Tongue (tissue), 2 donors: ENCODE data around the gene RPL7A. TPM values are rescaled to one million over a fixed set of nuclear protein-coding genes. Genes with fewer than 3 reads are reported as not detected.
"Not testable (repeated sequence)": the region's sequence is repeated elsewhere in the genome, so short reads cannot be mapped to it uniquely, and the experiment has no call there.

Experiments
- DNase-seq: peaks from one replicate; pipeline ENCODE4 v3.0.0-alpha.2; 2015
- total RNA-seq: library from RNA; depleted of rRNA; stranded (reverse); fragments of >200 nt; gene quantifications from one replicate; pipeline ENCODE4 v1.2.3, GENCODE V29; 2014

The RPL7A gene
- total RNA-seq, 1 donor from 2014 or later = 1,430 TPM

DNA sequence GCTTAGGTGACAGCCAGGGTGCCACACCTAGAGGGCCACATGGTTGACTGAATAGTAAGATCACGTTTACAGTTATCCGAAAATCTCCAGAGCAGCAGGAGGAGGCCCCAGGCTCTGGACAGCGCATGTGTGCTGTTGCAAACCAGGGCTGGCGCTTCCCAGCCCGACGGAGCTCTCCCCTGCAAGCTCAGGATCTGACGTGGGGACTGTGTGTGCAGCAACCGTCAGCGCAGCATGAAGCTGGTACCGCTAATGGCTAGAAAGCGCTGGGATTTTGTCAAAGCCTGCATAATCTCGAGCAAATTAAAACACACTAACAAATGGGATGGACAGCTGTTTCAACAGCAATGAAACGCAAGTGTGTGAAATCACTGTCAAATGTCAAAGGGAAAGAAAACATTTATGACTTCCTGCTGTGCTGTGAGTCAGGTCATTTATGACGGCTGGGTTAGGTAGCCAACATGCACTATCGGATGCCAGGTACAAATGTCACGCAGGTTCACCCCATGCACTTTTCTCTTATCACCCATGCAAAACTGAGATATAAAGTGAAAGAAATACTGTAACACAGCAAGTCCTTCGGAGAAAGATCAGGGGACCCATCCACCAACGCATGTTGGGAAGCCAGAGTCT, 20.3 kb downstream of the RPL7A start:
- DNase-seq = no peak

DNA sequence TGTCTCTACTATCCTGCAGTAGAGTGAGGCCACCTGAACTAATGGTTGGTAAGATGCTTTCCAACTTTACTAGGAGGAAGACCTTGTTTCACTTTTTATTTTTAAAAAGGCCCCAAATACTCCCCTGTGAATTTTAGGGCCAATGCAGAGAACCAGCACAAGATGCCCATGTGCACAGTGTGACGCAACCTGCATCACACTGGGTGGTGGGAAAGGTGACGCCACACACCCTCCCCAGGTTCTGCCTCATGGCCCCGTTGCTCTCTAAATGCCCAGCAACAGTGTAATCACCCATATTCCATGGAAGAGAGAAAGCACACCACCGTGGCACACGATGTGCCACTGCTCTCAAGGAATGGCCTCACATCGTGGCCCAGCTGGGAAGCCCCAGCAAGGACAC, 21.4 kb downstream of the RPL7A start:
- DNase-seq = no peak

DNA sequence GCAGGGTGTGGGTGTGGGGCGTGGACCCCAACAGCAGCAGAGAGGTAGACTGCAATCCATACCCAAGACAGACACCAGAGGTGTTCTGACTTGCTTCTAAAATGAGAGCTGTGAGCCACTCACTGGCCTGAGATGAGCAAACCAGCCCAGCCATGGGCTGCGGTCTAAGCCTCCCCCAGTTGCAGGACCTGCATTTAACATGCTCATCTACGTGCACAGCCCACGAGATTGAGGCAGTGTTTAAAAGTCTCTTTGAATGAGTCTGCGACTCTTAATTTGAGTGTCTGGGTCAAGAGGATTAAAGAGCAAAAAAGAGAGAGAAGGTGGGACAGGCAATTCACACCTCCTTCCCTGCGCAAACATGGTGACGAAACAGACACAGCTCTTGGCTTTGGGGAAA, 21.9 kb downstream of the RPL7A start:
- DNase-seq = no peak

DNA sequence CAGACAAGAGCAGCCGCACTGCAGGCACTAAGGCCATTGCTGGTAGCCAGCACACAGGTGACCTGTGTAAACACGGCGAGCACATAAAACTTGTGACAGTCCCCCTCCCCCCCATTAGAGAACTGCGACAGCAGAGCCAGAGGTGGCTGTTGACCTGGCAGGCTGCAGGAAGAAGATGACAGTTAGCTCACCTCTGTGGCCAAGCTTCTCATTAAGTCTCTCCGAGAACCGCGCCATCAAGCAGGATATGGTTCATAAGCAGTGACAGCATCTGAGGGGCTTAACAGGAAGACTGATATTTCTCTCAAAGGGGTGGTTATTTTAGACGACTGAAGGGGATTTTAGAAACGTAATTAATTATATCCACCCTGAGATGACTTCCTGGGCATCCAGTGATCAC, 22.7 kb downstream of the RPL7A start:
- DNase-seq = no peak

DNA sequence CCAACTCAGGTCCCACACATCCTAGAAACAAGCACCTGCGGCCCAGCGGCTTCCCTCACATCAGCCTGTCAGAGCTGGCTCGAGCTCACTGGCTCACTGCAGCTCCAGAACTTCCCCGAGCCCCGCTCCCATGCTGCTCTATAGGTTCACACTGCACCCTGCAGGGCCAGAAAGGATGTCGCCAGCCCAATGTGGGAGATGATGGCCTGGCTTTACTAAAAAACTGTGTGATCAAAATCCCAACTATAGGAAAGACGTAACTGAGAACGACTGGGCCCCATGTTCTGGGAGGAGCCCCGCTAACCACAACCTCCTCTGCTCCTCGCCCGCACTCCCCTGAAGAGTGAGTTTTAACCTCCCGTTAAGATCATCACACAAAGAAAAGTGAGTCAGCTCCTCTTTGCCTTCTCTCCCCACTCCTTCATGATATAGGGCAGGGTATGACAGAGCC, 23.3 kb downstream of the RPL7A start:
- DNase-seq = no peak

DNA sequence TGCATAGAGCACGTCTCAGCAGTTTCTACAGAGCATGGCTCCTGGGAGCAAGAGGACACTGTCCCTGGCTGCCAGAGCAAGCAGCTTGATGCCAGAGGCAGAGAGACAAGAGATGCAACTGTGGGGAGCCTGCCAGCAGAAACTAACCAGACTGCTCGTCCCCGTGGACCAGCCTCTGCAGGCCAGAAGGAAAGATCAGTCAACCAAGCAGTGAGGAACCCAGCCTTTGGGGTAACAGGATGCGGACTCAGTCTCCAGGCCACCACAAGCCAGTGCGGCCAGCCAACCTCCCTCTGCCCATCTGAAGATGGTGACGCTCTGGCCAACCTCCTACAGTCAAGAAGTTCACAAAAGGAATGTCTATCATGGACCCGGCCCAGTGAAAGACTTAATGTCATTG, 24.1 kb downstream of the RPL7A start:
- no peak for DNase-seq

DNA sequence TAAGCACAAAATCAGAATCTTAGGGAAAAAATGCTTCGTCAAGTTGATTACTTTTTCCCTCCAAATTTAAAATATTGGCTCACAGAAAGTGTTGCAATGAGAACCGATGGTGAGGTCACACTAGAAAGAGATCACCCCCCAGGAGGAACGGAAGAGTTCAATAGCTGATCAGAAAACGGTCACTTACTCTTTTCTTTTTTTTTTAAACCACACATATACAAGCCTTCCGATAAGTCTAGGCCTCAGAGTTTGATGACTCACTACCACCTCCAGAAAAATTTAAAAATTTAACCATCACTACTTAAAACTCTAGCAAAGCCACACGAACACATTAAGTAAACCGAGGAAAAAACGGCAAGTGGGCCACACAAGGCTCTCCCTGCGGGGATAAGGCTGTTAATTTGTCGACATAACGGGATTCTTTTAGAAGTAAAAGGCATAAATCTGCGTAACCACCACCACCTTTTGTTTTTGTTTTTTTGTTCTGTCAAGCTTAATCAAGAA, 26.6 kb downstream of the RPL7A start:
- DNase-seq = no peak

DNA sequence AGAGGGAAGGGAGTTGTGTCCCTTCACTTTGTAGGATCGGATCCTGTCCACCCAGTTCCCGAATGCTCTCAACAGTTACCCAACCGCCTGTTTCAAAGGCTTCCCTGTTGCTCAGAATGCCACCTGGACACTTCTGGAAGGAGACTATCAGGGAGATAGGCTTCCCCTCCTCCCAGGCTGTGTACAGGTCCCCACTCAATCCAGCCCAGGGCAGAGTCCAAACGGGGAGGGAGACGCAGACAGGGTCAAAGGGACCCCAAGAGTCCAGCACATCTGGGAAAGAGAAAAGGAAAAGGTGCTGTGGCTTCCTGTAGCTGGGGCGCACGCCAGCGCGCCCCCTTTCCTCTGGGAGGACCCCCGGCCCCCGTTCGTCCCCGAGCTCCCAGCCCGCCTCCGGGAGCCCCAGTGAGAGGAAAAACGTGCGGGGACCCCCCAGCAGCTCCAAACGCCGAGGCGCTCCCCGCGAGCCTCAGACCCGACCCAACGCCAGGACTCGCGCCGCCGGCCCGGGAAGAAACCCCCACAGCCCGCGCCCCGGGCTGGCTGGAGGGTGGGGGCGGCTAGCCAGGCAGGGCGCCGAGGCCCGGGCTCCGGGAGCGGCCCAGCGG, 27.2 kb downstream of the RPL7A start:
- DNase-seq = peak; percentile 33

DNA sequence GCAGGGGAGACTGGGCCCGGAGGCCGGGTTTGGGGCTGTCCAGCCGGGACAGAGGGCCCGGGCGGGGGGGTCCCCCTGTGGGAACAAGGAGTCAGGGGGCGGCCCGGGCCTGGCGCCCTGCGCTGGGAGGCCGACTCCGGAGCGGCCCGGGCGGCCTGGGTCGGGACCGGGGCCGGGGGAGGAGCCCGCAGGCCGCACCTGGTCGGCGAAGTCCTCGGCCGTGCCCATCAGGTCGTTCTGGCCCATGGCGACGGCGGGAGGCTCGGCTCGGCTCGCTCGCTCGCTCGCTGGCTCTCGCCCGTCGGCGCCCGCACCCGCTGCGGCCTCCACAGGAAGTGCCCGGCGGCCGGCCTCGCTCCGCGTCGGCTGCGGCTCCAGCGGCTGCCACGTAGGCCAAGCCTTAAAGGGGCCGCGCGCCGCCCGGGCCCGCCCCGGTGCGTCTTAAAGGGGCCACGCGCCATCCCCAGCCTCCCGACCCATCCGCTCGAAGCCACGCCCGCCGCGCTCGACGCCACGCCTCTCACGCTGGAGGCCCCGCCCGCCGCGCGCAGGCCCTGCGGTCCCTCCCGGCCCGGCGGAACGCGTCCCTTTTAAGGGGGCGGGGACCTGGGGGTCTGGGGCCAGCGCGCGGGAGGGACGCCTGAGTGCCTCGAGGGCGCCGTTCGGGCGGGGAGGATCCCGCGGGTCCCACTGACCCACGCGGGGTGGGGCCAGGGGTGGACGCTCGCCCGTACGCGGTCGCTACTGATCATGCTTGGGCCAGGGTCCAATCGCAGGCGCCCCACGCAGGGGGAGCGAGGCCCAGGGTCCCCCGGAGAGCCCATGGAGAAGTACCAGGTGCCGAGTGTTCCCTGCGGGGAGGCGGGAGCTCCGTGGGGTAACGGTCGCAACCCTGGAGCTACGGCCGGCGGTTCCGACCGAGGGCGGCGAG, 28.0 kb downstream of the RPL7A start, which contains the start of the genes STKLD1 and SURF4:
Gene STKLD1, plus strand, starts transcription at position 643 of the 931 bp plus-strand sequence. Its CDS starts 108 bp downstream, at position 751.
Gene SURF4, minus strand, starts transcription at position 337 of the 931 bp plus-strand sequence. Its CDS starts 91 bp downstream, at position 246.
- peak; percentile 99 for DNase-seq

DNA sequence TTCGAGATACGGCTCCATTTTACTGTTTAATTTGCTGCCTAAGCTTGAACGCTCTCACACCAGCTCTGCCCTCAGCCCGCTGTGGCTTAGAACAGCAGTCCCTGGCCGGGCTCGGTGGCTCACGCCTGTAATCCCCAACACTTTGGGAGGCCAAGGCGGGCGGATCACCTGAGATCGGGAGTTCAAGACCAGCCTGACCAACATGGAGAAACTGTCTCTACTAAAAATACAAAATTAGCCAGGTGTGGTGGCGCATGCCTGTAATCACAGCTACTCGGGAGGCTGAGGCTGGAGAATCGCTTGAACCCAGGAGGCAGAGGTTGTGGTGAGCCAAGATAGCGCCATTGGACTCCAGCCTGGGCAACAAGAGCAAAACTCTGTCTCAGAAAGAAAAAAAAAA, 29.3 kb downstream of the RPL7A start:
- not testable (repeated sequence) for DNase-seq

DNA sequence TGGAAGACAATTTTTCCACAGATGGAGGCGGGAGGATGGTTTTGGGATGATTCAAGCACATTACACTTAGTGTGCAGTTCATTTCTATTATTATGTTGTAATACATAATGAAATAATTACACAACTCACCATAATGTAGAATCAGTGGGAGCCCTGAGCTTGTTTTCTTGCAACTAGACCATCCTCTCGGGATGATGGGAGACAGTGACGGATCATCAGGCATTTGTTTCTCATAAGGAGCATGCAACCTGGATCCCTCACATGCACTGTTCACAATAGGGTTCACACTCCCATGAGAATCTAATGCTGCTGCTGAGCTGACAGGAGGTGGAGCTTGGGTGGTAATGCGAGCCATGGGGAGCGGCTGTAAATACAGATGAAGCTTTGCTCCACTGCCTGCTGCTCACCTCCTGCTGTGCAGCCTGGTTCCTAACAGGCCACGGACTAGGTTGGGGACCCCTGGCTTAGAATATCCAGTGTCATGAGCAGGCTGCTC, 29.8 kb downstream of the RPL7A start:
- DNase-seq = no peak

DNA sequence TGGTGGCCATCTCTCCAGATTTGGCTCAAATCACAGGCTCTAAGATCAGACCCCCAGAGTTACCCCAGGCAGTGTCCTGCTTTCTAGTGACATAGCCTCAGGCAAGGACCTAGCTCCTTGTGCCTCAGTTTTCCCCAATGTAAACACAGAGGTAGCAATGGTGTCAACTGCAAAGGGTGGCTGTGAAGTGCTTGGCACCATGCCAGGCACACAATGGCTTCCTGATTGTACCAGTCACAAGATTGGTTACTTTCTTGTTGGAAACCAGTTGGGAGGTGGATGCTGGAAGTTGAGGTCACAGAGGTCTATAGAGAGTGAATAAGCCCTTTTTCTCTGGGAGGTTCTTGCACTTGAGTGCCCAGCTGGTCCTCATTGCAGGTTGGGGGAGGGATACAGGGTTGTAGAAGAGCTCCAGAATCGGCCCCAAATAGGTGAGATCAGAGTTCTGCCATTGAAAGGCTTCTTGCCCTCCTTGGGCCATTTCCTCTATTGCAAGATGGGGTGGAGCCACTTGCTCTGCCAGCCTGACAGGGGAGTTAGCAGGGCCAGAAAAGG, 30.5 kb downstream of the RPL7A start:
- DNase-seq = no peak

DNA sequence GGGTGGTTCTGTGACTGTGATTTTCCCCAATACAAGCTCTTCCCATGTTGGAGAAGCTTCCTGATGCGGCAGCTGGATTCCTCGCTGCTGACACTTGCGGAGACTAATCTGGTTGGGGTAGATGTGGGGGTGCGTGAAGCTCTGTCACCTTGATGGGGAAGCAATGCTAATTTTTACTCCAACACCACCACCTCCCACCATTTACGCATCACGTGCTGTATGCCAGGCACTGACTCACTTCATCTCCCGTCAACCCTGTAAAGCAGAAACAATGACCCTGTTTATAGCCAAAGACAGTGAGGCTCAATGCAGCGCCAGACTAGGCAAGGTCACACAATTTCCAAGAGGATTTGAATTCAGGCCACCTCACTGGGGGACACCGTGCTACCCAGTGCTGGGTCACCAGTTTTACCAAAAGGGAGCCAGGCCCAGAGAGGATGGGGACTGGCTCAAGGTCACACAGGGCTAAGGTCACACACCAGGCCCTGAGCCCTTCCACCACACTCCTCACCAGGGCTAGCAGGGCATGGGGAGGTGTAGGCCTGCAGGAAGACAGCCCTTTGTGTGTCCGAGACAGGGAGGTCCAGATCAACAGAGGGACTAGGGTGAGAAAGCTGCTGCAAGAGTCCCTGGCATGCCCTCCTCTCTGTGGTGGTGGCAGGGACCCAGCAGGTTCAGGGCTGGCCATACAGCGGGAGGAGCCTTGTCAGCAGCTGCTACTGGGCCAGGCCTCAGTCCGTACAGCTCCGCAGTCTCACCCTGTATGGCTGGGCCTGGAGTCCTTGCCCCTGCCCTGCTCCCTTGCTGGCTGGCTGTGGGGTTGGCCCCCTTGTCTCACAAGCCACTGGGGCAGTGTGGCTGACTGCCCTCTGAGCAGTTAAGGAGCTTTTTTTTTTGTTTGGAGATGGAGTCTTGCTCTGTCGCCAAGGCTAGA, 31.4 kb downstream of the RPL7A start:
- DNase-seq = no peak

DNA sequence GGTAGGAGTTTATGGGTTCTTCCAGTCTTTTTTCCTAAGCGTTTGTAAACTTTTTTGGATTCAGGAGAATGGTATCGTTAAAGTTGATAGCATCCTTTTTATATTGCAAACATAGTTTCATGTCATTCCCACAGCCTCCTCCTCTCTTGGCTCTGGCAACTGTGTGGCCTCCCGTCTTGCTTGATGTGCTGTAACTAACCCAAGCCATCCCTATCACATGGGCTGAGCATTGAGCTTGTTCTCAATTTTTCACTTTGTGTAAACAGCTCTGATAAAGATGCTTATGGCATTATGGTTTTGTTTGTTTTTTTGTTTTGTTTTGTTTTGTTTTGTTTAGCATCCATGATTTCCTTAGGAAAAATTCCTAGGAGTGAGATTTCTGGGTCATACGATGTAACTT, 32.7 kb downstream of the RPL7A start:
- no peak for DNase-seq

DNA sequence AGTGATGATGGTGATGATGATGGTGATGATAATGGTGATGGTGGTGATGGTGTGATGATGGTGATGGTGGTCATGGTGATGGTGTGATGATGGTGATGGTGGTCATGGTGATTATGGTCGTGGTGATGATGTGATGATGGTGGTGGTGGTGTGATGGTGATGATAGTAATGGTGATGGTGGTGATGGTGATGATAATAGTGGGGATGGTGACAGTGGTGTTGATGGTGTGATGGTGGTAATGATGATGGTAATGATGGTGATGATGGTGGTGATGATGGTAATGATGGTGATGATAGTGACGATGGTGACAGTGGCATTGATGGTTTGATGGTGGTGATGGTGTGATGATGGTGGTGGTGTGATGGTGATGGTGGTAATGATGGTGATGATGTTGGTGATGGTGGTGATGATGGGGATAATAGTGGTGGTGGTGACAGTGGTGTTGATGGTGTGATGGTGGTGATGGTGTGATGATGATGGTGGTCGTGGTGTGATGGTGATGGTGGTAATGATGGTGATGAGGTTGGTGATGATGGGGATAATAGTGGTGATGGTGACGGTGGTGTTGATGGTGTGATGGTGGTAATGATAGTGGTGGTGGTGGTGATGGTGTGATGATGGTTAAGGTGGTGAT, 34.6 kb downstream of the RPL7A start:
- DNase-seq = no peak

DNA sequence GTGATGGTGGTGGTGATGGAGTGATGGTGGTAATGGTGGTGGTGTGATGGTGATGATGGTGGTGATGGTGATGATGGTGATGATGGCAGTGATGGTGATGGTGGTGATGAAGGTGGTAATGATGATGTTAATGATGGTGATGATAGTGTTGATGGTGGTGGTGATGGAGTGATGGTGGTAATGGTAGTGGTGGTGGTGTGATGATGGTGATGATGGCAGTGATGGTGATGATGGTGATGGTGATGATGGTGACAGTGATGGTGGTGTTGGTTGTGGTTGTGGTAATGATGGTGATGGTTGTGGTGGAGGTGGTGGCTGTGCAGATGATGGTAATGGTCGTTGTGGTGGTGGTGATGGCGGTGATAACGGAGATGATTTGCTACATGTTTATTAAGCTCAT, 35.4 kb downstream of the RPL7A start:
- DNase-seq = no peak

DNA sequence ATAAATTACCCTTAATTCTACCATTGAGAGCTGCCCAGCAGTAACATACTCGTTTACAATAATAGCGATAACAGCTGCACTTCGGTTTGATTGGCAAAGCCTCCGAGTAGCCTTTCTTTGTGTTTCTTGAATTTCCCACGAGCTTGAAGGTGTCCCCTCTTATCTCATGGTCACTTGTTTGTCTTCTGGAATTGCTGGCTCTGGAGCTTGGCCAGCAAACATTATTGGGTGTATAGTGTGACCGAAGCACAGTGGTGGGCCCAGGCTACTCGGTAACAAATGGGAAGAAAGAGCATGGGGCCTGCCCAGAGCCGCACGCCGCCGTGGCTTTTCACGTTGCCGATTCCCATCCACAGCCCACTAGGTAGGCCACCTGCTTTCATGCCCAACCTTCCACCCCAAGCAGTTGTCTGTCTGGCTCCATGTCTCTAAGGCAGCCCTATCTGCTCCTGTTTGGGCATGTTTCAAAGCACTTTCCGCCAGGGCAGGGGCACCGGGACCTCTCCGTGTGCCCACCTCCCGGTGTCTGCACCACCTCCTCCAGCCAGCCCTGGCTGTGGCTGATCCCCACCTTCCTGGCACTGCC, 36.8 kb downstream of the RPL7A start:
- DNase-seq = no peak

DNA sequence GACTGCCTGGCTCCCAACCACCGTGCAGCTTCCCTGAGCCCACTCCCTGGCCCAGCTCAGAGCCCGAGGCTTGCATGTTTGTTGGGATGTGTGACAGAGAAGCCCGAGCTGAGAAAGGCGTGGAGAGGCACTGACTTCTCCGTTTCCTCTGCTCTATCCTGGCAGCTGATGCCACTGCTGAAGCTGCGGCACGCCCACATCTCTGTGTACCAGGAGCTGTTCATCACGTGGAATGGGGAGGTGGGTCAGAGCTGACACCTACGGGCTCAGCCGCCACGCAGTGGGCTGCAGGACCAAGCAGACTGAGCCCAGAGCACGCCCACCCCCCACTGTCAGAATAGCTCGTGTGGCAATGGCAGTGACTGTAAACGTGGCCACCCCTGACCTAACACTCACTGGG, 37.4 kb downstream of the RPL7A start:
- no peak for DNase-seq

DNA sequence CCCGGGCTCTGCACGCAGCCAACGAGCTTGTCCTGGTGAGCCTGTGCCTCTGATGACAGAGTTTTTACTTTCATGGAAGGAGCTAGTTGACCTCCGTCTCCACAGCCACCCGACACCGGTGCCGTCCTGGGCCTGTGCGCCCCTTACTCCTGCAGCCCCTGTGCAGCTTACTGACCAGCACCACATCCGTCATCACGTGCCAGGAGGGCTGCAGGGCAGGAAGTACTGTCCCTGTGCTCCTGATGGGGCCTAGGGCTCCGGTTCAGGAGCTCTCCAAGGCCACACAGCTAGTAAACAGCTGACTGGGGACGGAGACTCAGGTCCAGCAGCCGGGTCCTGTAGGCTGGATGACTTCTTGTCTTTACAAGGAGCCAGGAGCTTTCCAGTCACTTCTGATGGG, 38.3 kb downstream of the RPL7A start:
- DNase-seq = no peak

DNA sequence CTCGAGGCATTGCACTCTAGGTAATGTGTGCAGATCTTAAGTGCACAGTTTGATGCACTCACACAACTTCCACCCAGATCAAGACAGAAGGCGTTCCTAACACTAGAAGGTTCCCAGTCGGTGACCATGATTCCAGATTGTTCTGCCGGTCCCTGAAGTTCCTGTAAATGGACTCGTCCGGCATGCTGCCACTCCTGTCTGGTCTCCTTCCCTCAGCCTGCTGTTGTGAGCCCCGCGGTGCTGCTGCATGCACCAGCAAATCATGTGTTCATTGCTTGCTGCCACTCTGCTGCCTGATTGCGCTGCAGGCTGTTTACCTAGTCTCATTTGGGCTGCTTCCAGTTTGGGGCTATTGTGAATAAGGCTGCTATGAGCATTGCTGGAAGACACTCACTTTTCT, 39.7 kb downstream of the RPL7A start:
- DNase-seq = peak; percentile 36
